ENCODE measurements around the gene HECTD4.

HECTD4 gene

GRCh38 chr12:112149596-112149995 lies 232.6 kb downstream of the HECTD4 start:
- no peak for DNase-seq

DNA sequence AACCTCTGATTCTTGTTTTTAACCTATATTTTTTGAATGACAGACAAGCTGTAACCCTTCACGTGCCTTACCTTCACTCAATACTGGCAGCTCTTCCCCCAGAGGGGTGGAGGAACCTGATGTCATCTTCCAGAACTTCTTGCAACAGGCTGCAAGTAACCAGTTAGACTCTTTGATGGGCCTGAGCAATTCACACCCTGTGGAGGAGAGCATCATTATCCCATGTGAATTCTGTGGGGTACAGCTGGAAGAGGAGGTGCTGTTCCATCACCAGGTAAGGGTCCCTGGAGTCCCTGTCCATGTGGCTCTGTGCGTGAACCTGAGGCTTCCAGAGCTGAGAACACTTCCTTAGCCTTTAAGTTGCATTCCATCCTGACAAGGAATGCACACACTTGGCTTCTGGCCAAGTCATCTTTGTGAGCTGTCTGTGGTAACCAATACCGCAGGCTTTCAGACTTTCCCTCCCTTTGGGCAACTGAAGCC lies 234.2 kb downstream of the HECTD4 start:
- no peak for DNase-seq

DNA sequence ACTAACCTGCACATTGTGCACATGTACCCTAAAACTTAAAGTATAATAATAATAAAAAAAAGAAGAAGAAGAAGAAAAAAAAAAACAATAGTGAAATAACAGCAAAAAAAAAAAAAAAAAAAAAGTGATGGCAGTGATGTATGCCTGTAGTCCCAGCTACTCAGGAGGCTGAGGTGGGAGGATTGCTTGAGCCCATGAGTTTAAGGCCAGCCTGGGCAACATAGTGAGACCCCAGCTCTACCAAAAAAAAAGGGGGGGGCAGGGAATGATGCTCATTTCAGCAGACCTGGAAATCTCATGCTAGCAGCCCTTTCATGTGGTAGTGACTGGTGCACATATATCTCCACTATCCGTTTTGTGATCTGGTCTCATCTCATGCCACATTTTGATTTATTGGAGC lies 236.1 kb downstream of the HECTD4 start:
- no peak for DNase-seq

- DNase-seq, result no peak
These were observed 241.5 kb downstream of the HECTD4 start for GRCh38 chr12:112140728-112141127.

GRCh38 chr12:112134731-112135130 lies 247.5 kb downstream of the HECTD4 start:
- DNase-seq, result no peak

GRCh38 chr12:112133418-112133817 lies 248.8 kb downstream of the HECTD4 start:
- no peak for DNase-seq

- no peak for DNase-seq
These were observed 250.5 kb downstream of the HECTD4 start for GRCh38 chr12:112131686-112132085.

GRCh38 chr12:112130441-112130998 lies 251.7 kb downstream of the HECTD4 start:
- DNase-seq, result peak; percentile 29

DNA sequence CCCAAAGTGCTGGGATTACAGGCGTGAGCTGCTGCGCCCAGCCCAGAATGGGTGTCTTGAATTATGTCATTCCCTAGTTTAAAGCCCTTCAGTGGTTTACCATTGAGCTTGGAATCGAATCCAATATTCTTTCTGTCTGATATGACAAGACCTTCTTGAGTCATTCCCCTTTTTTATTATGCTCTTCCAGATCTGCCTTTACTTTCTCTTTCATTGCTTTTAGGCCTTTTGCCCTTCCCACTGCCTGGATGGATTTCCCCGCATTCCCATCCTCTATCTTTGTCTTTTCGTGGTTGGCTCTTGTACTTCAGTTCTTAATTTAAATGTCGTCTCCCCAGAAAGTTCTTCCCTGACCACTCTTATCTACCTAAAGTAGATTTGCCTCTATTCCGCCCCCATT lies 255.3 kb downstream of the HECTD4 start:
- no peak for DNase-seq

DNA sequence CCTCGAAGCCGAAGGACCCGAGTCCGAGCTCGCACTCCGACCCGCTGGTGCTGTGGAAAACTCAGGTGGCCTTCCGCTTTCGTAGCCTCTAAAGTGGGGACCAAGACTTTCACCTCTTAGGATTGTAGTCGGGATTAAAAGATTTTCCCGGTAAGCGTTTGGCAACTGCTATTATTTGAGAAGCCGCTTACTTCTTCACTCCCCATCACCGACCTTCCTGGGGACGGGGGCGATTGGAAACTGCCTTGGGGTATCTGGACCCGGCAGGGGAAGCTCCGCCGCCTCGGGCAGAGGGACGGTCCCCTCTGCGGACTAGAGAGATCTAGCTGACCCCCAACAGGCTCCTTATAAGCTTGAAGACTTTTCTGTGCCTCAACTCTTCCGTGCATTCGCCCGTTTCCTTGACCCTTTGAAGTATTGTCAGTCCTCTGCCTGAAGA lies 256.2 kb downstream of the HECTD4 start:
- DNase-seq, result no peak

GRCh38 chr12:112125250-112125999 lies 256.8 kb downstream of the HECTD4 start, which contains the start of gene TRAFD1:
Gene TRAFD1 (plus strand): TSS chr12:112125560. CDS start chr12:112130523, 4,963 bp downstream.
- peak; percentile 93 for DNase-seq

GRCh38 chr12:112124918-112125249 lies 257.3 kb downstream of the HECTD4 start:
- DNase-seq, result no peak

- no peak for DNase-seq
These were observed 259.2 kb downstream of the HECTD4 start for GRCh38 chr12:112122823-112123690.

- DNase-seq, result no peak
These were observed 260.3 kb downstream of the HECTD4 start for GRCh38 chr12:112121780-112122565.

DNA sequence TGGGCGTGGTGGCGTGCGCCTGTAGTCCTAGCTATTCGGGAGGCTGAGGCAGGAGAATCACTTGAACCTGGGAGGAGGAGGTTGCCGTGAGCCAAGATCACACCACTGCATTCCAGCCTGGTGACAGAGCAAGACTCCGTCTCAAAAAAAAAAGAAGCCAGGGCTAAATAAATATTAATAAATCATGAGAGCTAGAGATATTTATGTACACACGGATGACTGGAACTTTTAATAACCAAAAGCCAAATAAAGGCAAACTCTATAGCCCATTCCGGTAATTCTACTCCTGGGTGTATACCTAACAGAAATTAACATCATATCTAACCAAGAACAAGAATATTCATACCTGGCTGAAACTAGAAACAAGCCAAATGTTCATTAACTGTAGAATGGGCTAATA lies 264.5 kb downstream of the HECTD4 start:
- DNase-seq, result no peak

DNA sequence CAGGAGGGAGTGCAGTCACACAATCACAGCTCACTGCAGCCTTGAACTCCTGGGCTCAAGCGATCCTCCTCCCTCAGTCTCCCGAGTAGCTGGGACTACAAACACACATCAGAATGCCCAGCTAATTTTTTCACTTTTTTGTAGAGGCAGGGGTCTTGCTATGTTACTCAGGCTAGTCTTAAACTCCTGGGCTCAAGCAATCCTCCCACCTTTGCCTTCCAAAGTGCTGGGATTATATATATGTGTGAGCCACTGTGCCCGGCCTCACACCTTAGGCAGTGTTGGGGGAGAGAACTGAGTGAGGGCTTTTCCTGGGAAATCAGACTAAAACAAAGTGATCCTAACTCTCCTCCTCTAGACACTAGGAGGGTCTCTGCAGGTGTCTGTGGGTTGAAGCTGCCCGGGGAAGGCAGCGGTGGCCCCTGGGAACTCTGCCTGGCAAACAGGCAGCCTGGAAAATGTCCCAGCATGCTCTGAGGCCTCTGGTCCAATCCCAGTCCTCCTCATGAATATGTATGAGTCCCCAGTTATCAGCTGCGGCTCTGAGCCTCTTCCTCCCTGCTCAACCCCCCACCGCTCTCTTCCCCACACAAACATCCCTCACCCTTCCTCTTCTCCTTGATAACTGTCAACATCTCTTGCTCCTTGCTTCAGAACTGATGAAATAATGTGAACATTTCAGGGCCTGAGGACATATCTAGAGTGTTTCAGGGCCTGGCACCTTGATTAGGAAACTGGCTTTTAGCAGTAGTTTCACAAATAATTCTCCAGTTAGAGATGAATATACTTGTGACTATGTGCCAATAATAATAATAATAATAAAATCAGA lies 265.8 kb downstream of the HECTD4 start:
- peak; percentile 77 for DNase-seq

- DNase-seq, result no peak
These were observed 266.8 kb downstream of the HECTD4 start for GRCh38 chr12:112115259-112116045.

- no peak for DNase-seq
These were observed 269.7 kb downstream of the HECTD4 start for GRCh38 chr12:112112409-112113133.

DNA sequence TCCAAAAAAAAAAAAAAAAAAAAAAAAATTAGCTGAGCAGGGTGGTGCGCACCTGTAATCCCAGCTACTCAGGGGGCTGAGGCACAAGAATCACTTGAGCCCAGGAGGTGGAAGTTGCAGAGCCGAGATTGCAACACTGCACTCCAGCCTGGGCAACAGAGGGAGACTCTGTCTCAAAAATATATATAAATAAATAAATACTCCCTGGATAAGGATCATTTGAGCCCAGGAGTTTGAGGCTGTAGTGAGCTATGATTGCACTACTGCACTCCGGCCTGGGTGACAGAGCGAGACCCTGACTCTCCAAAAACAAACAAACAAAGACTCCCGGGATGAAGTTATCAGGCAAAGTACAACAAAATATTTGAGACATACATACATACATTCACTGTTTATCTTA lies 270.3 kb downstream of the HECTD4 start:
- no peak for DNase-seq
